ENCODE measurements around the gene VAT1L.

DNA sequence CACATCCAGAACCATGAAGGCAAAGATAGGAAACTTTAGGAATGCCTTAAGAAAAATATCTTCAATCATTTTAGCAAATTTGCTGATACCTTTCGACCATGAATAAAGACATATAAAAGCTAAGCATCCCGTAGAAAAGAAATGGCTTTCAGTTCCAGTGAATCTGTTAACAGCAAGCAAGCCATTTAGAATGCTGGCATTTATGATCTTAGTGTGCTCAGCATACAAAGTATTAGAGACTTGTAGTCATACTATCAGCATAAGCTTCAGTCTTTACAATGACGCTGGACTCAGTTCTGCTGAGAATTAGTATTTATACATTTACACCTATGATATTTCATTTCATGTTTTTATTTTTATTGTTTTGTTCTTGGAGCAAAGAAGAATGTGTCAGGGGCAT lies 38.7 kb downstream of the VAT1L start:
- no peak for TF ChIP-seq CTCF (IDR thresholded peaks at IDR 0.05)
- TF ChIP-seq EP300 (IDR thresholded peaks at IDR 0.05): no peak
- no peak for TF ChIP-seq POLR2AphosphoS5 (IDR thresholded peaks at IDR 0.05)
